PC-3 (cell line): ENCODE data around the gene FBXO24. TPM values are rescaled to one million over a fixed set of nuclear protein-coding genes. Genes with fewer than 3 reads are reported as not detected.

Source experiments
- ATAC-seq: fragments of 200-7000 bp; cut with Tn5 transposase; 2 replicates; pipeline ENCODE4 v1.9.1; 2020; ENCODE audit warnings: mild to moderate bottlenecking, moderate library complexity
- BruUV-seq: library from RNA; stranded (reverse); fragments of 400-500 nt; replicated peaks from 2 replicates; lab custom pipeline; 2021; lab: Mats Ljungman, UMichigan
- CTCF ChIA-PET: fragments of 300-600 bp; sonication (Branson Sonifier 250); formaldehyde crosslinking; loops from one replicate; lab custom pipeline; 2022; ENCODE audit warnings: antibody characterized with exemption; lab: Charles Lee
- POLR2A ChIA-PET: fragments of 300-600 bp; sonication (Branson Sonifier 250); formaldehyde crosslinking; loops from one replicate; lab custom pipeline; 2022; ENCODE audit warnings: antibody characterized with exemption; ENCODE audit not compliant: unreplicated experiment; lab: Charles Lee
- DNase-seq: peaks from one replicate; pipeline ENCODE4 v3.0.0-alpha.2; 2015
- H2AFZ ChIP-seq: fragments of 300-600 bp; sonication (generic); 2 replicates; pipeline ENCODE4 v1.6.0; 2016; ENCODE audit warnings: antibody characterized with exemption, low read length
- H3F3A ChIP-seq: fragments of 300-600 bp; sonication (generic); one replicate; pipeline ENCODE4 v1.6.0; 2017; ENCODE audit warnings: antibody characterized with exemption, low read length, control low read depth, mild to moderate bottlenecking; ENCODE audit not compliant: unreplicated experiment
- H3K27ac ChIP-seq: fragments of 300-600 bp; sonication (generic); 2 replicates; pipeline ENCODE4 v1.5.1; 2016; ENCODE audit warnings: mild to moderate bottlenecking, low read length
- H3K27me3 ChIP-seq: fragments of 300-600 bp; sonication (generic); 2 replicates; pipeline ENCODE4 v1.6.1; 2016; ENCODE audit warnings: low read length, mixed read lengths
- H3K36me3 ChIP-seq: fragments of 300-600 bp; sonication (generic); 2 replicates; pipeline ENCODE4 v1.6.1; 2016; ENCODE audit warnings: low read depth, mixed run types, low read length, mixed read lengths
- H3K4me1 ChIP-seq: fragments of 300-600 bp; sonication (generic); 2 replicates; pipeline ENCODE4 v1.5.1; 2016; ENCODE audit warnings: low read length; ENCODE audit not compliant: insufficient read depth
- H3K4me2 ChIP-seq: fragments of 300-600 bp; sonication (generic); 2 replicates; pipeline ENCODE4 v1.6.0; 2016; ENCODE audit warnings: low read length
- H3K4me3 ChIP-seq: fragments of 300-600 bp; sonication (generic); 2 replicates; pipeline ENCODE4 v1.5.1; 2016; ENCODE audit warnings: mild to moderate bottlenecking, low read length, mixed read lengths
- H3K79me2 ChIP-seq: fragments of 300-600 bp; sonication (generic); 2 replicates; pipeline ENCODE4 v1.6.1; 2017; ENCODE audit warnings: low read length, mixed read lengths
- H3K9ac ChIP-seq: fragments of 300-600 bp; sonication (generic); 2 replicates; pipeline ENCODE4 v1.6.0; 2016; ENCODE audit warnings: mild to moderate bottlenecking, low read length
- H3K9me2 ChIP-seq: fragments of 300-600 bp; sonication (generic); replicated peaks from 2 replicates; pipeline ENCODE4 v1.6.1; 2016; ENCODE audit warnings: mixed run types, low read length, mixed read lengths
- H3K9me3 ChIP-seq: fragments of 300-600 bp; sonication (generic); 2 replicates; pipeline ENCODE4 v1.6.1; 2016; ENCODE audit warnings: low read length, mixed read lengths
- H4K20me1 ChIP-seq: fragments of 300-600 bp; sonication (generic); 2 replicates; pipeline ENCODE4 v1.6.1; 2016; ENCODE audit warnings: low read length, mixed read lengths
- EZH2 ChIP-seq: fragments of 300-600 bp; sonication (generic); IDR thresholded peaks from one replicate; pipeline ENCODE4 v1.6.1; 2017; ENCODE audit warnings: antibody characterized with exemption, mild to moderate bottlenecking, low read length; ENCODE audit not compliant: unreplicated experiment
- EZH2phosphoT487 ChIP-seq: fragments of 300-600 bp; sonication (generic); IDR thresholded peaks from 2 replicates; pipeline ENCODE4 v1.6.1; 2018; ENCODE audit warnings: mild to moderate bottlenecking, antibody characterized with exemption, low read length, borderline replicate concordance
- intact Hi-C: fragments of 100-400 bp; cut with micrococcal nuclease; formaldehyde crosslinking; loops from 2 replicates; pipeline ENCODE4 v1.9.0; 2023
- total RNA-seq: library from RNA; depleted of rRNA; stranded (reverse); fragments of >200 nt; gene quantifications from 2 replicates; pipeline ENCODE4 v1.2.3, GENCODE V29; 2014
- TF ChIP-seq, protein P1 (sequence below): fragments of 300-600 bp; sonication (generic); conservative IDR thresholded peaks from 2 replicates; pipeline ENCODE4 v1.5.1; 2017; ENCODE audit warnings: antibody characterized with exemption, low read depth, mild to moderate bottlenecking, low read length

Gene FBXO24
- total RNA-seq, 1 experiment from 2014 or later = 0.40 TPM

- no peaks in the 10 kb centered on the region for H3K9me2 ChIP-seq
- H3K4me3 ChIP-seq = peak overlapping the region; percentile 78
- H3F3A ChIP-seq = no peaks in the 10 kb centered on the region
- intact Hi-C loops = loop anchor here (5.0 kb wide), 1 partner anchor 107 kb away; the partner anchor contains the start of gene GIGYF1
- POLR2A ChIA-PET = interaction anchor here (0.5 to 0.8 kb wide), 5 partner anchors 13 to 632 kb away, joined by 3 read pairs; partner anchors contain the start of gene PLOD3
- no peaks in the 10 kb centered on the region for H3K27me3 ChIP-seq
- TSS peak; percentile 51 for BruUV-seq
- CTCF ChIA-PET = interaction anchor here (0.5 to 1.6 kb wide), 6 partner anchors 18 to 120 kb away, joined by 3 to 4 read pairs (median 4); no protein-coding TSS in a partner anchor
- peaks cover 10% of the 10 kb centered on the region; the same call in 1 of the 2 replicates for H3K36me3 ChIP-seq
- DNase-seq (peak; percentile 48), ATAC-seq (peak; percentile 1)
- H4K20me1 ChIP-seq = no peaks in the 10 kb centered on the region
- peak overlapping the region; percentile 85 for H3K4me2 ChIP-seq
- peaks cover 24% of the 10 kb centered on the region for H3K79me2 ChIP-seq
- H3K9me3 ChIP-seq = no peaks in the 10 kb centered on the region
- TF ChIP-seq EZH2 (no peak), EZH2phosphoT487 (no peak)
- TF ChIP-seq, protein P1, sequence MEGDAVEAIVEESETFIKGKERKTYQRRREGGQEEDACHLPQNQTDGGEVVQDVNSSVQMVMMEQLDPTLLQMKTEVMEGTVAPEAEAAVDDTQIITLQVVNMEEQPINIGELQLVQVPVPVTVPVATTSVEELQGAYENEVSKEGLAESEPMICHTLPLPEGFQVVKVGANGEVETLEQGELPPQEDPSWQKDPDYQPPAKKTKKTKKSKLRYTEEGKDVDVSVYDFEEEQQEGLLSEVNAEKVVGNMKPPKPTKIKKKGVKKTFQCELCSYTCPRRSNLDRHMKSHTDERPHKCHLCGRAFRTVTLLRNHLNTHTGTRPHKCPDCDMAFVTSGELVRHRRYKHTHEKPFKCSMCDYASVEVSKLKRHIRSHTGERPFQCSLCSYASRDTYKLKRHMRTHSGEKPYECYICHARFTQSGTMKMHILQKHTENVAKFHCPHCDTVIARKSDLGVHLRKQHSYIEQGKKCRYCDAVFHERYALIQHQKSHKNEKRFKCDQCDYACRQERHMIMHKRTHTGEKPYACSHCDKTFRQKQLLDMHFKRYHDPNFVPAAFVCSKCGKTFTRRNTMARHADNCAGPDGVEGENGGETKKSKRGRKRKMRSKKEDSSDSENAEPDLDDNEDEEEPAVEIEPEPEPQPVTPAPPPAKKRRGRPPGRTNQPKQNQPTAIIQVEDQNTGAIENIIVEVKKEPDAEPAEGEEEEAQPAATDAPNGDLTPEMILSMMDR = no peak
- peak overlapping the region; percentile 94 for H3K9ac ChIP-seq
- H3K4me1 ChIP-seq = peaks cover 17% of the 10 kb centered on the region
- peak overlapping the region; percentile 69; the same call in 1 of the 2 replicates for H2AFZ ChIP-seq
- no peak overlapping the region for H3K27ac ChIP-seq
Observed at GRCh38 chr7:100584683-100585510, 1.2 kb upstream of the FBXO24 start.

DNA sequence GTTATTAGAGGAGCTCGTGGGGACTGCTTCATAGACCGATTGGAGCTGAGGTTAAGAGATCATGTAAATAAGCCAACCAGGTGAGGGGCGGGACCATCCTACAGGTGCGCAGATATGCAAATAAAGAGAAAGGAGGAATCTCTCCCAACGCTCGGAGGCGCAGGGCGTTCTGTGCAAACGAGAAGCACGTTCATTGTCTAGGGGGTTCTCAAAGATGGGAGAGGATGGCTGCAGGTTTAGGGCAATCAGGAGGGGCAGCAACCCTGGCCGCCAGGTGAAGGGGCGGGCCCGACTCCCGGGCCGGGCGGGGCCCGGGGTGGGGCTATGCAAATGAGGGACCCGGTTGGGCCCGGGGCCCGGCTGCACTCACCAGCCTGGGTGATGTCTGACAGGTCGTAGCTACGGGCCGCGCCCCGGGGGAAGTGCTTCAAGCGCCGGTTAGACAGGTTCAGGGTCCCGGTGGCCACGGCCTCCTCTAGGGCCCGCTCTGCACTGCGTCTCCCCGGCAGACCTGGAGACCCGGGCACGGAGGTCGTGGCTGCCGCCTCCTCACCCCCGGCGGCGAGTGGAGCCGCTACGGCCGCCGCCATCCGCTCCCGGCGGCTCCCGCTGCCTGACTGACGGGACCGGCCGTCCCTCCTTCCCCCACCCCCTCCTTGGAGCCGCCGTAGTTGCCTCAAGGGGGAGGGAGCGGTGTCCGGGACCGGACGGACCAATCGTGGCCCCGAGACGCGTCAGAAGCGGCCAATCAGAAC lies 440 bp upstream of the FBXO24 start, which contains the start of gene LRCH4:
TSS of gene LRCH4 (minus strand) at position 619 of the 755 bp plus-strand sequence. CDS start at position 590, 29 bp downstream.
- Histone ChIP-seq H4K20me1 (no peaks in the 10 kb centered on the region), H3K9me3 (no peaks in the 10 kb centered on the region), H3K4me3 (peak within 1 kb of the TSS; percentile 78), H3K4me2 (peak within 1 kb of the TSS; percentile 86), H3F3A (no peaks in the 10 kb centered on the region), H3K27me3 (no peaks in the 10 kb centered on the region), H3K9me2 (no peaks in the 10 kb centered on the region), H3K79me2 (peaks cover 24% of the 10 kb centered on the region), H3K9ac (peak within 1 kb of the TSS; percentile 94), H3K4me1 (peaks cover 17% of the 10 kb centered on the region), H2AFZ (peak within 1 kb of the TSS; percentile 80), H3K27ac (peak within 1 kb of the TSS; percentile 77), H3K36me3 (peaks cover 6% of the 10 kb centered on the region; the same call in 1 of the 2 replicates)
- ChIA-PET POLR2A (interaction anchor here (0.5 to 1.6 kb wide), 7 partner anchors 20 to 723 kb away, joined by 3 to 12 read pairs (median 6); partner anchors contain the start of genes MOSPD3, NYAP1 and POP7), CTCF (interaction anchor here (0.5 to 1.3 kb wide), 13 partner anchors 26 to 499 kb away, joined by 3 to 6 read pairs (median 3); partner anchors contain the start of genes MOSPD3, POP7 and TRIM56)
- TF ChIP-seq, protein P1 = no peak
- TF ChIP-seq EZH2 (no peak), EZH2phosphoT487 (no peak)
- peak; percentile 34 for ATAC-seq
- intact Hi-C loops = loop anchor here (1.0 to 5.0 kb wide), 5 partner anchors 19 to 156 kb away; partner anchors contain the start of genes GIGYF1, GNB2 and MEPCE
- DNase-seq = peak; percentile 57
- no TSS peak for BruUV-seq
